HL-60 (cell line): ENCODE data around the gene NPB.

Experiments used
- DNase-seq, 2 experiments: peaks; one replicate each; pipeline ENCODE4 v3.0.0-alpha.2; 2010 to 2020; ENCODE audit warnings: low read depth in 1 of 2, low spot score in 1 of 2
- H3K27ac ChIP-seq: fragments of 250-450 bp; sonication (Bioruptor Pico); replicated peaks from 2 replicates; pipeline ENCODE4 v1.5.1; 2020; ENCODE audit warnings: mild to moderate bottlenecking, moderate library complexity
- H3K27me3 ChIP-seq: fragments of 250-450 bp; sonication (Bioruptor Pico); 2 replicates; pipeline ENCODE4 v1.5.1; 2021; ENCODE audit warnings: mild to moderate bottlenecking, moderate library complexity; ENCODE audit not compliant: insufficient read depth, poor library complexity, severe bottlenecking
- H3K4me3 ChIP-seq: replicated peaks from 2 replicates; pipeline ENCODE4 v1.5.1; 2011; ENCODE audit warnings: mild to moderate bottlenecking, control low read depth, low read length; ENCODE audit not compliant: insufficient read depth
- CTCF ChIP-seq: IDR thresholded peaks from one replicate; pipeline ENCODE4 v1.5.1; 2011; ENCODE audit warnings: low read length, control low read depth, inconsistent platforms; ENCODE audit not compliant: insufficient read depth
- GABPA ChIP-seq: IDR thresholded peaks from 2 replicates; pipeline ENCODE4 v1.6.1; 2012; ENCODE audit warnings: low read depth
- POLR2AphosphoS5 ChIP-seq: IDR thresholded peaks from 2 replicates; pipeline ENCODE4 v1.6.1; 2012; ENCODE audit warnings: low read depth
- SPI1 ChIP-seq: IDR thresholded peaks from 2 replicates; pipeline ENCODE4 v1.6.1; 2012; ENCODE audit warnings: low read depth, mild to moderate bottlenecking, borderline replicate concordance
- TF ChIP-seq, protein P1 (sequence below): IDR thresholded peaks from 2 replicates; pipeline ENCODE4 v1.6.1; 2012; ENCODE audit warnings: low read depth; ENCODE audit not compliant: insufficient replicate concordance

Gene NPB

DNA sequence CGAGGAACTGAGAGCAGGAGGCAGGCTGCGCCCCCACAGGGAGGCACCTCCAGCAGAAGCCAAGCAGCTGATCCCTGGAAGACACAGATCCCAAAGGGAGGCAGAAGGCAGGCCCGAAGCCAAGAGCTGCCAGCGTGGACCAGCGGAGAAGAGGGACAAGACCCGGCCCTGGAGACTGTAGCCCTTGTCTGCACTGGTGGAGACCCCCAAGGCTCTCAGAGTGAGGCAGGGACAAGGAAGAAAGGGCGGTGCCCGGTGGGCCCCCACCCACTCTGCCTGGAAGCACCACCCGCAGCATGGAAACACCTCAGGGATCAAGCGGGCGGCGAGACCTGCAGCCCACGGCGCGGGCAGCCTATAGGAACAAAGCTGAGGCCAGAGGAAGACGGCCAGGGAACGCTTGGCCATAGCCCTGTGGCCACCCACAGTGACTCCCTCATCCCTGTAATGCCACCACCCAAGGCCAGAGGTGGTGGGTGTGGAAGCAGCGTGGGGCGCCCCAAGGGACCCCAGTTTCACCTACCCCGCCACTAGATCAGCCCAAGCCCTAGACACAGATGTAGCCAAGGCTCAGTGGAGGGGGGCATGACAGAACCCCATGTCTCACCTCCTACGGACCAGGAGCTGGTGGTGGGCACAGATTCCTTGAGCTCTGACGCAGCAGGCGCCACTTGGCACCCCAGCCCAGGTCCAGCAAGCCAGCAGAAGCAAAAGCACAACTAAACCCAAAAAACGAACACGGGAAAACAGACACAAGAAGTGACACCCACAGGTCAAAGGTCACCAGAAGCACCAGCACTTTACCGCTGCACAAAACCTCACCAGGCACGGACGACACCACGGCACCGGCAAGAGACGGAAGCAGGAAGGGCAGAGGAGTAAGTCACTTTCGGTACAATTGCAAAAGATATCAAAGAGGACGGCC, 18.8 kb downstream of the NPB start:
- peak overlapping the region; percentile 92 for H3K27ac ChIP-seq
- peak overlapping the region; percentile 43 for H3K4me3 ChIP-seq
- TF ChIP-seq GABPA = no peak
- no peak; the same call in 1 of the 2 replicates for TF ChIP-seq POLR2AphosphoS5
- TF ChIP-seq SPI1 = no peak
- no peak for TF ChIP-seq CTCF
- TF ChIP-seq, protein P1, sequence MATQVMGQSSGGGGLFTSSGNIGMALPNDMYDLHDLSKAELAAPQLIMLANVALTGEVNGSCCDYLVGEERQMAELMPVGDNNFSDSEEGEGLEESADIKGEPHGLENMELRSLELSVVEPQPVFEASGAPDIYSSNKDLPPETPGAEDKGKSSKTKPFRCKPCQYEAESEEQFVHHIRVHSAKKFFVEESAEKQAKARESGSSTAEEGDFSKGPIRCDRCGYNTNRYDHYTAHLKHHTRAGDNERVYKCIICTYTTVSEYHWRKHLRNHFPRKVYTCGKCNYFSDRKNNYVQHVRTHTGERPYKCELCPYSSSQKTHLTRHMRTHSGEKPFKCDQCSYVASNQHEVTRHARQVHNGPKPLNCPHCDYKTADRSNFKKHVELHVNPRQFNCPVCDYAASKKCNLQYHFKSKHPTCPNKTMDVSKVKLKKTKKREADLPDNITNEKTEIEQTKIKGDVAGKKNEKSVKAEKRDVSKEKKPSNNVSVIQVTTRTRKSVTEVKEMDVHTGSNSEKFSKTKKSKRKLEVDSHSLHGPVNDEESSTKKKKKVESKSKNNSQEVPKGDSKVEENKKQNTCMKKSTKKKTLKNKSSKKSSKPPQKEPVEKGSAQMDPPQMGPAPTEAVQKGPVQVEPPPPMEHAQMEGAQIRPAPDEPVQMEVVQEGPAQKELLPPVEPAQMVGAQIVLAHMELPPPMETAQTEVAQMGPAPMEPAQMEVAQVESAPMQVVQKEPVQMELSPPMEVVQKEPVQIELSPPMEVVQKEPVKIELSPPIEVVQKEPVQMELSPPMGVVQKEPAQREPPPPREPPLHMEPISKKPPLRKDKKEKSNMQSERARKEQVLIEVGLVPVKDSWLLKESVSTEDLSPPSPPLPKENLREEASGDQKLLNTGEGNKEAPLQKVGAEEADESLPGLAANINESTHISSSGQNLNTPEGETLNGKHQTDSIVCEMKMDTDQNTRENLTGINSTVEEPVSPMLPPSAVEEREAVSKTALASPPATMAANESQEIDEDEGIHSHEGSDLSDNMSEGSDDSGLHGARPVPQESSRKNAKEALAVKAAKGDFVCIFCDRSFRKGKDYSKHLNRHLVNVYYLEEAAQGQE = no peak
- H3K27me3 ChIP-seq = no peaks in the 10 kb centered on the region
- DNase-seq = peak; percentile 86 to 87

- Histone ChIP-seq H3K27ac (peak overlapping the region; percentile 92), H3K4me3 (peak overlapping the region; percentile 60), H3K27me3 (no peaks in the 10 kb centered on the region)
- TF ChIP-seq POLR2AphosphoS5 (no peak), CTCF (no peak), SPI1 (no peak), GABPA (no peak)
- TF ChIP-seq, protein P1 = no peak
- no peak for DNase-seq
Observed at GRCh38 chr17:81921537-81921862, 19.5 kb downstream of the NPB start.

- Histone ChIP-seq H3K27ac (peak overlapping the region; percentile 92), H3K4me3 (peak overlapping the region; percentile 60), H3K27me3 (no peaks in the 10 kb centered on the region)
- no peak for DNase-seq
- no peak for TF ChIP-seq GABPA
- TF ChIP-seq SPI1 = no peak
- no peak for TF ChIP-seq POLR2AphosphoS5
- no peak for TF ChIP-seq CTCF
- TF ChIP-seq, protein P1 = no peak
Observed at GRCh38 chr17:81921996-81922565, 20.0 kb downstream of the NPB start.
